ENCODE measurements around the gene NAGPA.
"Not testable (repeated sequence)": the region's sequence is repeated elsewhere in the genome, so short reads cannot be mapped to it uniquely, and the experiment has no call there.

The NAGPA gene

DNA sequence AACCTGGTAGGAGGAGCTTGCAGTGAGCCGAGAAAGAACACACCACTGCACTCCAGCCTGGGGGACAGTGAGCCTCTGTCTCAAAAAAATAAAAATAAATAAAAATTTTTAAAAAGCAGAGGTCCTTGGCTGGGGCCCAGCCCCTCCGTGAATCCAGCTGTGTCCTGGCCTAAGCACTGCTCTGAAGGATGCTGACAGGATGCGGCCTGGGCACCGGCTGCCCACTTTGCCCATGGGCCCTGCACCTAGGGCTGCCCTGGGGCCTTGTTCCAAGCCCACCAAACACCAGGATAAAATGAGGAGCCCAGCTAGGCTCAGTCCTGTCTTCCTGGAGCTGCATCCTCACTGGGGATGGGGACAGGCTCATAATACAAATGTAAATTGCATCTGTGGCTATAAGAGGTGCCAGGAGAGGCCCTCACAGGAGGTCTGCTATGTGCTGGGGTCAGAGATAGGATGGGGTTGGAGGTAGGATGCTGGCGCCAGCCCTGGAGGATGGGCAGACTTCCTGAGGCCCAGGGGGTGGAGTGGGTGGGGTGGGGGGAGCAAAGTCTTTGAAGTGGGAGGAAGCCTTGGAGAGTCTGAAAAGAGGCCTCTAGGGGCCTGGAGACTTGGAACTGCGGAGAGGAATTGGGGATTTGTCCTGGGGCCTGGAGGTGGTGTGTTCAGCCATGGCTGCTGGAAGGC is 25.8 kb upstream of the NAGPA start:
- no peak for DNase-seq

GRCh38 chr16:5058476-5058875 is 24.7 kb upstream of the NAGPA start:
- peak; percentile 11 for DNase-seq

- DNase-seq: peak; percentile 56
These were observed 22.6 kb upstream of the NAGPA start for GRCh38 chr16:5056352-5056751.

DNA sequence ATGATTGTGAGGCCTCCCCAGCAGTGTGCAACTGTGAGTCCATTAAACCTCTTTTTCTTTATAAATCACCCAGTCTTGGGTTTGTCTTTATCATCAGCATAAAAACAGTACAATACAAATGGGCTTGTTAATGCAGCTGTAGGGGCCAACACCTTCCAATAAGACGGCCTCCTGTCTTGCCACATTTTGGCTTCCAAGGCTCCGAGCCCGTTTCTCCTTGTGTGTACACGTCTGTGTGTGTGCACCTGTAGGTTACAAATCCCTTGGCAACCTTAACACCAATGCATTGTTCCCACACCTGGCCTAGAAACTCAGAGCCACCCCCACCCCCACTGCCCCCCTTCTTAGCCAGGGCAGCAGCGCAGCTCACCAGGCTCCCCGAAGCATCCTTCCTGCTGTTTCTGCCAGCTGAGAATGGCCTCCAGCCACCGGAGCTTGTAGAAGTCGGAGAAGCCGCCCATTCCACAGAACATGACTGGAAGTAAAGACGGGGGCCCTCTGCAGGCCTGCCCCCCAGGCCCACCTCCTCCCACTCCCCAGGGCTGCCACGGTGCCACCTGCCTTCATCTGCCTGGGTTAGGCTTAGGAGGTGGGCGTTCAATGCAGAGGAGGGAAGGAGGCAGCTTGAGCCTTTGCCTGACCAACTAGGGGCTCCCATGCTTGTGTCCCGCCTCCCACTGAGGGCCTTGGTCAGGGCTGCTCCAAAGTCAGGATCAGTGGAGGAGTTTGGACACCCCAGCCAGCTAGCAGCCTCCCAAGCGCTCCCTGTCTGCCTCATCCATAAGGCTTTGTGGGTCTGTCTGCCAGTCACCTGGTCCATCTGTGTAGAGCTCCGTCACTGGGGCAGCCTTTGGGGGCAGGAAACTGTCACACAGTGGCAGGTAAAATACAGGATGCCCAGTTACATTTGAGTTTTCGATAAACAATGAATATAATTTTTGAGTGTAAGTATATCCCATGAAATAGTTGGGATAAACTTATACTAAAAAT is 21.4 kb upstream of the NAGPA start:
- DNase-seq: peak; percentile 30

DNA sequence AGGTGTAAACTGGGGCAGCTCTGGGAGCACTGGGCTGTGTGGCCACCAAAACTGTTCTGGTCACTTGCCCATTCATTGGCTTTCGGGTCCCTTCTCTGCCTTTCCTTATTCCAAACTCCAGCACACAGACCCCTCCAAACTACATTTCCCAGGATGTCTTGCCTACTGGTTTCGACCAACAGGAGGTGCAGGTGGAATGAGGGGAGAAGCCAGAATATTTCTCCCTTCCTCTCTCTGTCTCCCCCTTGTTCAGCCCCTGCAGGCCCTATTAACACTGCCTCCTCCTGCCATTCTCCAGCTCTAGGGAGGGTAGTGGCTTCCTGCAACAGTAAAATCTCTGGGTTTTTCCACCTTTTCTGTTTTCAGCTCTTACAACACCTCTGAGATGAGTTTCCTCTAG is 13.2 kb upstream of the NAGPA start:
- no peak for DNase-seq

GRCh38 chr16:5045499-5046115 is 11.9 kb upstream of the NAGPA start:
- DNase-seq: no peak

DNA sequence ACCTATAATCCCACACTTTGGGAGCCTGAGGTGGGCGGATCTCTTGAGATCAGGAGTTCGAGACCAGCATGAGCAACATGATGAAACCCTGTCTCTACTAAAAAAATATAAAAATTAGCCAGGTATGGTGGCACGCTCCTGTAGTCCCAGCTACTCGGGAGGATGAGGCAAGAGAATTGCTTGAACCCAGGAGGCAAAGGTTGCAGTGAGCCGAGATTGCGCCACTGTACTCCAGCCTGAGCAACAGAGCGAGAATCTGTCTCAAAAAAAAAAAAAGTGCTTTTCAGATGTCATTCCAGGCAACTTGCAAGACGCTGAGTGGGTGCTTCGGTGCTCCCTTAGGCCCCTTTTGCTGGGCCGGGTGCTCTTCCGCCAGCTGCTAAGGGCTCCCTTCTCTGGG is 10.8 kb upstream of the NAGPA start:
- not testable (repeated sequence) for DNase-seq

- DNase-seq: no peak
These were observed 10.3 kb upstream of the NAGPA start for GRCh38 chr16:5044011-5044540.

DNA sequence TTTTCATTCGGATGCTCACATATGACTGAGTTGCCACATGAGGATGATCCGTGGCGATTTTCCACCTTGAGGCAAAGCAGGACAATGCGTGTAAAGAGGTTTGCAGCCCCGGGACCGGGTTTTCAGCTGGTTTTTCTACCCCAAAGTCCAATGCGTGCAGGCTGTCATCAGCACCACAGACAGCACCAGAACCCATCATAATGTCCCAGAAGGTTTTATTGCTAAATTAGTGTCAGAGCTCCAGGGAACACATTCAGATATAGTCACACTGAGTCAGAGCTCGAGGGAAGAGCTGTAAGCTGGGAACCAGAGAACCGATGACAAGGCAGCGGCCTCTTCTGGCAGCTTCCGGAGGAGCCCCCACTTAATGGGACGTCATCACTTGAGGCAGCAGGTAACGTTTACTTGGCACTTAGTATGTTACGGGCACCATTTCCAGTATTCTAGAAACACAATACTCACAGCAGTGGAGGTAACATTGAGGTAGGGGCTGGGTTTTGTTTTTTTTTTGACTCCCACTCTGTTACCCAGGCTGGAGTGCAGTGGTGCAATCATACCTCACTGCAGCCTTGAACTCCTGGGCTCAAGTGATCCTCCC is 8.9 kb upstream of the NAGPA start:
- peak; percentile 25 for DNase-seq

GRCh38 chr16:5041600-5042133 is 7.9 kb upstream of the NAGPA start:
- no peak for DNase-seq

DNA sequence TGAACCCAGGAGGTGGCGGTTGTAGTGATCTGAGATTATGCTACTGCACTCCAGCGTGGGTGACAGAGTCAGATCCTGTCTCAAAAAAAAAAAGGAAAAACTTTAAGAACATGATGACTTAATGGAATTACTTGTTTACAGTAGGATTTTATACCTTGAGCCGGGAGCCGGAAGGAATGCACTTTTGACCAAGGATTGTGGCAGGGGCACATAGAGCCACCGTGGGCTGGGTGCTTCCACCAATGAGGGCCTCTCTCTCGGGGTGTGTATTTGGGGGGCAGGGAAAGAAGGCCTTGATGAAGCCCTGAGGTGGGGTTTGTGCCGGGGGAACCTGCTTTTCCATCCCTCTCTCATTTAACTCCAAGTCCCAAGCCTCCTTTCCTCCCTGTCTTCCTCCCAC is 6.7 kb upstream of the NAGPA start:
- no peak for DNase-seq

GRCh38 chr16:5036228-5037156 is 2.8 kb upstream of the NAGPA start:
- peak; percentile 41 for DNase-seq

- DNase-seq: no peak
These were observed 2.1 kb upstream of the NAGPA start for GRCh38 chr16:5035909-5036227.

GRCh38 chr16:5034167-5034523 is 410 bp upstream of the NAGPA start:
- no peak for DNase-seq

GRCh38 chr16:5032748-5033167 is 977 bp downstream of the NAGPA start:
- no peak for DNase-seq

GRCh38 chr16:5031601-5032000 is 2.1 kb downstream of the NAGPA start:
- DNase-seq: no peak

DNA sequence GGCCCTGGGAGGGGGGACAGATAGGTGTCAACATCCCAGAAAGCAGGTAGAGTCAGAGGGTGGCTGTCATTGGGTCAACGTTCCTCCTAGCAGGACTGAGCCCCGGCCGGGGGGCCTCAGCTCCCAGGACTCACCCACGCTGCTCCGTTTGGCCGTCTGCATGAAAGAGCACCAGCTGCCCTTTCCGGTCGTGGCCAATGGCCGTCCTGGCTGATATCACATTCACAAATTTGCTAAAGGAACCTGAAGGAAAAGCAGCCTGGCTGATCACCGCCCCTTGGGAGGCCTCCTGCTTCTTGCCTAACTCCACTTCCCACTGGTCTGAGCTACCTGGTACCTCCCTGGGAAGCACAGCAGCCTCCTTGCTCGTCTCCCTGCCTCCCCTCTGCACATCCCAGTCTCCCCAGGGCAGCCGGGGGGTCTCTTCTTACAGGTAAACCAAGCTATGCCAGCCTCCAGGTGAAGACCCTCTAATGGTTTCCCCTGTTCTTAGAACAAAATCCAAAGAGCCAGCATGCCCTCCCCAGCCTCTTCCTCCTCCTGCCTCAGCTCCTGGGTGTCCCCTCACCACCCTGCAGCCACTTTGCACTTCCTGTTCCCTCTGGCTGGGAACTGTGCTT is 3.4 kb downstream of the NAGPA start:
- DNase-seq: no peak

DNA sequence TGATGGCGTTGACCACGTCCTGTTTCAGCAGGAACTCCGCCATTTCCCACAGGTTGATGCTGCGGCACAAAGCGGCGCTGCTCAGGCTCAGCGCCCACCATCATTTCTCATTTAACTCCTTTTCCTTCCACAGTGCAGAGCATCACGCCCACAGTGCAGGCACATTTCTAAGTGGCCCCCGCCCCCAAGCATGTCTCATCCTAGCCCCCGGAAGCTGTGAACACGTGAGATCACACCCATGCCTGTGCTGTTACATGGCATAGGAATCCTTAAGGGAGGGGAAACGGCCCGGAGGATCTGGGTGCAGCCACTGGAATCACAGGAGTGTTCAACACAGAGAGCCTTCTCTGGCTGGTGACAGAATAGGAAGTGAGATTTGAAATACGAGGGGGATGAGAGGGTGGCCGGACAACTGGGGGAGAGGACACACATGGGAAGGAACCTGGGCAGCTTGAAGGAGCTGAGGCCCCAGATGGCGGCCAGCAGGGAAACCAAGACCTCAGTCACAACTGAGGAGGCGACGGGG is 4.7 kb downstream of the NAGPA start:
- DNase-seq: no peak

- no peak for DNase-seq
These were observed 6.0 kb downstream of the NAGPA start for GRCh38 chr16:5027575-5028235.

- DNase-seq: no peak
These were observed 6.6 kb downstream of the NAGPA start for GRCh38 chr16:5027086-5027485.
